ENCODE results near the gene GRK2. TPM values are rescaled to one million over a fixed set of nuclear protein-coding genes. Genes with fewer than 3 reads are reported as not detected.

GRK2 gene
- total and polyA plus RNA-seq, 10 donors, result 119 to 301 (median 261) TPM

DNA sequence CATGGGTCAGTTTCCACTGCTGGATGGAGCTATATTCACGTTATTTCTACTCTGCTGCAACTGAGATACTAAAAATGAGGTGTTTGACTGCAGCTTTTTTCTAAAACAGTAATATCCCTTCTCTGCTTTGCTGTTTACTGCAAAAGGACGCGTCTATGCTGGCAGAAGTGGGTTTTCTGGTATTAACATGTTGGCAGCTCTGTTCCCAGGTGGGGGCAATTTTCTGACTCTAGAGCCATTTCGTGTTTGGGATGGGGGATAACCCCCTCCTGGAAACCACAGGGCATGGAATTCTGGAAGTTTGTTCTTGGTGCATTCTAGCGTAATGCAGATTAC is 4.9 kb downstream of the GRK2 start:
- DNase-seq, result no peak
- no peaks in the 10 kb centered on the region for H3K27me3 ChIP-seq (replicated peaks in 1 of 7)
- TF ChIP-seq POLR2A (IDR thresholded peaks at IDR 0.05) (no peak), POLR2AphosphoS5 (IDR thresholded peaks at IDR 0.05) (no peak)
- TF ChIP-seq, protein P1, sequence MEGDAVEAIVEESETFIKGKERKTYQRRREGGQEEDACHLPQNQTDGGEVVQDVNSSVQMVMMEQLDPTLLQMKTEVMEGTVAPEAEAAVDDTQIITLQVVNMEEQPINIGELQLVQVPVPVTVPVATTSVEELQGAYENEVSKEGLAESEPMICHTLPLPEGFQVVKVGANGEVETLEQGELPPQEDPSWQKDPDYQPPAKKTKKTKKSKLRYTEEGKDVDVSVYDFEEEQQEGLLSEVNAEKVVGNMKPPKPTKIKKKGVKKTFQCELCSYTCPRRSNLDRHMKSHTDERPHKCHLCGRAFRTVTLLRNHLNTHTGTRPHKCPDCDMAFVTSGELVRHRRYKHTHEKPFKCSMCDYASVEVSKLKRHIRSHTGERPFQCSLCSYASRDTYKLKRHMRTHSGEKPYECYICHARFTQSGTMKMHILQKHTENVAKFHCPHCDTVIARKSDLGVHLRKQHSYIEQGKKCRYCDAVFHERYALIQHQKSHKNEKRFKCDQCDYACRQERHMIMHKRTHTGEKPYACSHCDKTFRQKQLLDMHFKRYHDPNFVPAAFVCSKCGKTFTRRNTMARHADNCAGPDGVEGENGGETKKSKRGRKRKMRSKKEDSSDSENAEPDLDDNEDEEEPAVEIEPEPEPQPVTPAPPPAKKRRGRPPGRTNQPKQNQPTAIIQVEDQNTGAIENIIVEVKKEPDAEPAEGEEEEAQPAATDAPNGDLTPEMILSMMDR (IDR thresholded peaks at IDR 0.05 in 8 of 11, conservative IDR thresholded peaks at IDR 0.05 in 3 of 11), result no peak
- WGBS, 5 donors, result 9 to 33% (median 16%) methylated on average over 5 of the region's 5 CpGs
- peak overlapping the region; percentile 23 to 100 (median 94) for H3K4me3 ChIP-seq
- peaks cover 87 to 93% (median 89%) of the 10 kb centered on the region in 6 donors for H3K4me1 ChIP-seq
- H3K9me3 ChIP-seq, result no peaks in the 10 kb centered on the region
- H3K36me3 ChIP-seq, result peaks cover 0 to 81% (median 9%) of the 10 kb centered on the region in 6 donors
- peak overlapping the region; percentile 89 to 100 (median 97) for H3K27ac ChIP-seq
- intact Hi-C loops (cut with DNase I; ENCODE audit: low total_unique reads), result no loop called here

DNA sequence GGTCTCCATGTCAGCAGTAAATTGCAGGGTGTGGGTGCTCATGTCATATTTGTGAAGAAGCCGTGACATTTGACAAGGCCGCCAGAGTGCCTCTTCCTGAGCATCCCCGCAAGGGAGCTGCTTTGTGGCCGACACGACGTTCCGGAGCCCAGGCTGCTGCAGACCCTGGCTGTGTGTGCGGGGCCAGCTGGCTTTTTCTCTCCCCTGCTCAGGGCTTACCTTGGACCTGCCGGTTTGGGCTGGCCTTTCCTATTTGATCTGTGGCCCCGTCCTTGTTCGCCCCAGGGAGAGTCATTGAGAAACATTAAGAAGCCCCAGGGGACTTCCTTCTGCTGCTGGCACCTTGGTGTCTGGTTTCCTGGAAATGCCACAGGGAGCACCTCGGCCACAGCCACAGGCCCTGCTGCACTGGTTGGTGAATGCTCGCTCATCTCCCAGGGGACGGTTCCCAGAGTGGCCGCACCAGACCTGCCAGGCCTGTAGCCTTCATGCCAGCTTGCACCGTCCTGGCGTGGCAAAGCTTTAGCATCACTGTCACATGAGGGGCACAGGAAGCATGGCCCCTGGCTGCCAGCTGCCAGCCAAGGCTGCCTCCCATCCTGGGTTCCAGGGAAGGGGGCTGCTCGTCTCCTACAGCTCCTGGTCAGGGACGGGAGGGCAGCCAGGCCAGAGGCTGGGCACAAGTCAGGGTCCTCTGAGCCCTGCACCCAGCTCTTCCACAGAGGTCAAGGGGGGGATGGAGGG is 5.4 kb downstream of the GRK2 start:
- Histone ChIP-seq H3K27me3 (replicated peaks in 1 of 7) (no peaks in the 10 kb centered on the region), H3K36me3 (peaks cover 0 to 85% (median 9%) of the 10 kb centered on the region in 6 donors), H3K27ac (peak overlapping the region; percentile 89 to 100 (median 97)), H3K9me3 (no peaks in the 10 kb centered on the region), H3K4me1 (peaks cover 92 to 98% (median 94%) of the 10 kb centered on the region in 6 donors), H3K4me3 (peak overlapping the region in 7 of 8 donors; percentile 4 to 100 (median 95))
- TF ChIP-seq POLR2A (IDR thresholded peaks at IDR 0.05) (no peak), POLR2AphosphoS5 (IDR thresholded peaks at IDR 0.05) (peak in 2 of 3 donors; percentile 74 to 81)
- intact Hi-C loops (cut with DNase I; ENCODE audit: low total_unique reads), result no loop called here
- peak; percentile 88 for DNase-seq
- 0 to 14% (median 9%) methylated on average over 11 to 19 of the region's 19 CpGs for WGBS, 5 donors

DNA sequence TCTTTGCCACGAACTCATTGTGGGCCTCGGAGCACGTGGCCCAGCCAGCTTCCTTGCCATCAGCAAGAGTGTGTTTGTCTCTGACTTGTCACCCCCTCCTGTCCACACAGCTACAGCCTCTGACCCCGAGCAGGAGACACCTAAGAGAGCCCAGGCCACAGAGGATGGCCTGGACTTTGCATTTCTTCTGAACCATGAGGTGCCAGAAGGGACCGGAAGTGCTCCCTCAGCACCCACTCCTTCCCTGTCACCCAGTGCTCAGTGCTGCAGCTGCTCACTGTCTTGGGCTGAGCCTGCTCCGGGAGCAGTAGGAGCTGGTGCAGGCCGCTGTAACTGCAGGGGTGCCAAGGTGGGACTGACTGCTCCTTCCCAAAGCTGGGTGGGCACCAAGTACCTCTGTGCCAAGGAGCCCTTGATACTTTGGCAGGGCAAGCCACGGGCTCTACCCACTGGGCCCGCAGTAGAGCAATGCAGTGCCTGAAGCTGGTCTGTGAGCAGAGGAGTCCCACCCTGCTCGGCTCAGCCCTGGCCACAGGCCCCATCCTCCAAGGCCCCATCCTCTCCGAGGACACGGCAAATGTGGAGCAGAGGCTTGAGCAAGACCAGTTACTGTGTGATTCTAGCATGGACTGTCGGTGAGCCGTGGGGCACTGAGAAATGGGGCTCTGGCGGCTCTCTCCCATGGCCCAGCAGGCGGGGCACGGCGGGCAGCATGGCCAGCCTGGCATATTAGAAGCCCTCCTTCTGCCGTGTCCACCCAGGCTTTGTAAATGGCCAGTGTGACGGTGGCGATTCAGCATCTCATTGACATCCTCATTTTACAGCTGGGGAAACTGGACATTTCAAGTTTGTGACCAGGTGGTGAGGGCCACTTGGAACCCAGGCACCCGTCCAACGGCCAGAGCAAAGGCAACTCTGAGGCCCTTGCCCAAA is 6.3 kb downstream of the GRK2 start:
- intact Hi-C loops (cut with DNase I; ENCODE audit: low total_unique reads), result no loop called here
- Histone ChIP-seq H3K4me1 (peaks cover 97 to 100% (median 100%) of the 10 kb centered on the region in 6 donors), H3K27ac (peak overlapping the region; percentile 89 to 100 (median 97)), H3K9me3 (no peaks in the 10 kb centered on the region), H3K27me3 (replicated peaks in 1 of 7) (no peaks in the 10 kb centered on the region), H3K36me3 (peaks cover 0 to 88% (median 9%) of the 10 kb centered on the region in 6 donors), H3K4me3 (peak overlapping the region in 6 of 8 donors; percentile 14 to 100 (median 95))
- WGBS, 5 donors, result 29 to 46% (median 31%) methylated on average over 19 to 23 of the region's 23 CpGs
- DNase-seq, result peak; percentile 82
- TF ChIP-seq, protein P1 (IDR thresholded peaks at IDR 0.05 in 8 of 11, conservative IDR thresholded peaks at IDR 0.05 in 3 of 11), result no peak
- TF ChIP-seq POLR2A (IDR thresholded peaks at IDR 0.05), result no peak
- peak; percentile 6 to 63 (median 20) for TF ChIP-seq POLR2AphosphoS5 (IDR thresholded peaks at IDR 0.05)

DNA sequence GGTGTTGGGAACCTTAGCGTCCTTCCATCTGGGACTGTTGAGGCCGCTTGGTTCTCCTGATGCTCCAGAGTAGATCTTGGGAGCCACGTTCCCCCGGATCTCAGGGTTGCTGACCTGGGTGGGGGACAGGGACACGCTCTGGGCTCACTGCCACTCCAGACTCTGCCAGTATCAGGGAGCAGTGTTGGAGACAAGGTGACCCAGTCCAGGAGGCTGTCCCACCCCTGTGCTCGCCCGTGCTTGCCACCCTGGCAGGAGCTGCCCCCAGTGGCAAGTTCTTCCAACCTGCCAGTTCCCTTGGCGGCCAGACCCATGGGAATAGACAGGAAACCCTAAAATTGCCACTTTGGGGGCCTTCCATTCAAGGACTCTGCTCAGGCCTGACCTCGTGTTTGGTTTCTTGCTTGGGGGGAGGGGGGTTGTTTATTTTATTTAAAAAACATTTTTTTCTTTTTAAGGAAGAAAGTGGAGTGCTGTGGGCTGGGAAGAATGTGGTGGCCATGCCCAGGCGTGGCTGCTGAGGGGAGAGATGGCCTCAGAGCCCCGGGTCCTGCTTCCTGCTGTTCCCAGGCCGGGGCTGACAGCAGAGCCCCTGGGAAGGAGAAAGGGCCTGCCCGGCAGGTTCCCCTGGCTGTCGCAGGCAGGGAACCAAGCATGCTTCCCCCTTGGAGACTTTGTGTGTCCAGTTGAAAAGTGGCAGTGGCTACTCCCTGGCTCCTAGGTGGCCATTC is 7.2 kb downstream of the GRK2 start:
- H3K27ac ChIP-seq, result peak overlapping the region; percentile 89 to 100 (median 97)
- intact Hi-C loops (cut with DNase I; ENCODE audit: low total_unique reads), result no loop called here
- peaks cover 0 to 88% (median 7%) of the 10 kb centered on the region in 6 donors for H3K36me3 ChIP-seq
- peak in 1 of 3 donors; percentile 32 for TF ChIP-seq POLR2AphosphoS5 (IDR thresholded peaks at IDR 0.05)
- TF ChIP-seq POLR2A (IDR thresholded peaks at IDR 0.05), result no peak
- TF ChIP-seq, protein P1 (IDR thresholded peaks at IDR 0.05 in 8 of 11, conservative IDR thresholded peaks at IDR 0.05 in 3 of 11), result peak in 1 of 11 experiments; percentile 15
- no peaks in the 10 kb centered on the region for H3K9me3 ChIP-seq
- no peaks in the 10 kb centered on the region for H3K27me3 ChIP-seq (replicated peaks in 1 of 7)
- peak; percentile 81 for DNase-seq
- H3K4me1 ChIP-seq, result peaks cover 97 to 100% (median 100%) of the 10 kb centered on the region in 6 donors
- H3K4me3 ChIP-seq, result peak overlapping the region in 5 of 8 donors; percentile 14 to 97 (median 17)
- 14 to 35% (median 26%) methylated on average over 9 to 14 of the region's 14 CpGs for WGBS, 5 donors

Measured in spleen (tissue), 11 donors.